ENCODE results near the gene NTRK3. TPM values are rescaled to one million over a fixed set of nuclear protein-coding genes. Genes with fewer than 3 reads are reported as not detected.

The NTRK3 gene
- total and polyA plus RNA-seq, 2 of the 13 experiments (the other 11 are each of a cell fraction or from before 2014, with no cell fraction given): not detected

DNA sequence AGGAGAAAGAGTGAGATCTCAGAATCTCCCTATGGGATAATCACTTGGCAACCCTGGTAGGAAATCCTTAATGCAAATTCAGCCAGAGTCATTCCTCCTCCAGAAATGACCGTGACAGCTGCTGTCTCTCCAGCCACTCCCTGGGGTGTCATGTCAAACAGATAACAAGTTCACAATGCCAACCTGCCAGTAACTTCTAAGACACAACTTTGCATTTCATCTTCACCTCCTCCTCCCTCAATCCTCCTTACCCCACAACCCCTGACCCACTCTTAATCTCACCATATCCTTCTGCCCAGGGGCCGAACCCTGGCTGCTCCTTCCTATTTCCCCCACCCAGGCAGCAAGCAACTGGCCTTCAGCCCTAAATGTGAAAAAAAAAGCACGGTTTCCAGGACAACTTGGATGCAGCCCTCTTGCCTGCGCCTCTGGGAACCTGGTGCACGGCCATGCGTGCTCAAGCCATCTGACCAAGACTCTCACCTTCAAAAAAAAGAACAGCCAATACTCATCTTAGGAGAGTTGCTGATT is 166.0 kb downstream of the NTRK3 start:
- TF ChIP-seq CENPBD1 (CRISPR knock-in tag; IDR thresholded peaks at IDR 0.05; ENCODE audit: borderline replicate concordance, low read depth): no peak
- no peak for TF ChIP-seq IKZF4 (CRISPR knock-in tag; IDR thresholded peaks at IDR 0.05; ENCODE audit: borderline replicate concordance, low read depth, not compliant biosample characterization)
- no peak for TF ChIP-seq THYN1 (CRISPR knock-in tag; IDR thresholded peaks at IDR 0.05; ENCODE audit: borderline replicate concordance, low read depth)
- no peak for TF ChIP-seq RFXANK (CRISPR knock-in tag; IDR thresholded peaks at IDR 0.05)
- no peak for TF ChIP-seq FUBP1 (CRISPR knock-in tag; IDR thresholded peaks at IDR 0.05; ENCODE audit: borderline replicate concordance)
- TF ChIP-seq SRSF1 (optimal IDR thresholded peaks at IDR 0.05; ENCODE audit: low read depth, low read length): no peak
- no peak for TF ChIP-seq ZNF451 (CRISPR knock-in tag; IDR thresholded peaks at IDR 0.05)
- no peak for TF ChIP-seq MYC (CRISPR knock-in tag; IDR thresholded peaks at IDR 0.05; ENCODE audit: borderline replicate concordance)
- TF ChIP-seq ZMYM2 (CRISPR knock-in tag; IDR thresholded peaks at IDR 0.05): no peak
- TF ChIP-seq GMEB1 (CRISPR knock-in tag; IDR thresholded peaks at IDR 0.05; ENCODE audit: borderline replicate concordance): no peak
- no peak for TF ChIP-seq ETV5 (CRISPR knock-in tag; IDR thresholded peaks at IDR 0.05; ENCODE audit: borderline replicate concordance)
- no peak overlapping the region for H3K9ac ChIP-seq (ENCODE audit: insufficient read depth, low read depth, low read length)
- POLR2A ChIA-PET: no interaction called here
- no peak overlapping the region for H3K27ac ChIP-seq (ENCODE audit: extremely low read length, insufficient read depth, low read length)
- H3K27me3 ChIP-seq (ENCODE audit: control insufficient read depth in 1 of 2, insufficient read depth in 2 of 2, low read length in 2 of 2): no peaks in the 10 kb centered on the region; a peak in 1 of 5 replicates
- FAIRE-seq (no peak), ATAC-seq (no peak), DNase-seq (ENCODE audit: low spot score) (no peak)
- 9% methylated on average over 6 of the region's 6 CpGs for WGBS (ENCODE audit: low lambda C conversion rate)
- no peaks in the 10 kb centered on the region for H4K20me1 ChIP-seq (ENCODE audit: insufficient read depth, low read length)
- H2AFZ ChIP-seq (ENCODE audit: low read length): no peak overlapping the region
- intact Hi-C loops (cut with micrococcal nuclease; ENCODE audit: unreplicated experiment): no loop called here
- CTCF ChIA-PET (ENCODE audit: low intra/inter-chr PET ratio, low total read pairs): no interaction called here
- H3K79me2 ChIP-seq (ENCODE audit: insufficient read depth, low read length): no peaks in the 10 kb centered on the region
- no peak overlapping the region for H3K4me3 ChIP-seq (replicated peaks in 1 of 3; ENCODE audit: insufficient read depth in 1 of 3, low read depth in 2 of 3, low read length in 3 of 3)
- H3K4me1 ChIP-seq (ENCODE audit: insufficient read depth, low read length): no peaks in the 10 kb centered on the region
- H3K36me3 ChIP-seq (replicated peaks in 1 of 2; ENCODE audit: control insufficient read depth in 1 of 2, insufficient read depth in 2 of 2, low read length in 2 of 2): no peaks in the 10 kb centered on the region
- no peak overlapping the region for H3K4me2 ChIP-seq (ENCODE audit: low read depth, low read length)
- no peaks in the 10 kb centered on the region for H3K9me3 ChIP-seq (ENCODE audit: low read length)
- in situ Hi-C loops (cut with HindIII; ENCODE audit: extremely low pct_ligation_motif_present, low pct_unique_long_range_greater_than_20kb): no loop called here
- no TSS peak for BruUV-seq (replicated peaks)
